ENCODE data around the gene ROPN1L.

GRCh38 chr5:10461904-10462555 is 20.4 kb downstream of the ROPN1L start:
- no peak for TF ChIP-seq SIN3A (IDR thresholded peaks at IDR 0.05; ENCODE audit: borderline replicate concordance, insufficient read depth, low read length)
- no peak for TF ChIP-seq POLR2AphosphoS5 (IDR thresholded peaks at IDR 0.05; ENCODE audit: low read depth, low read length)
- no peak for TF ChIP-seq TAF1 (IDR thresholded peaks at IDR 0.05; ENCODE audit: borderline replicate concordance, insufficient read depth, low read length)

Measured in PFSK-1 (cell line).